Hematopoietic multipotent progenitor cell treated with erythropoietin and hydrocortisone succinate and interleukin-3 and kit ligand, for 4 days (in vitro differentiated cells): ENCODE data around the gene LYG2.
A peak's percentile ranks its signal among the peaks of the same experiment; 100 is the strongest.
"Not testable (repeated sequence)": the region's sequence is repeated elsewhere in the genome, so short reads cannot be mapped to it uniquely, and the experiment has no call there.

ENCODE experiments used
- DNase-seq: peaks from one replicate; pipeline ENCODE4 v3.0.0-alpha.2; 2015

LYG2 gene, protein sequence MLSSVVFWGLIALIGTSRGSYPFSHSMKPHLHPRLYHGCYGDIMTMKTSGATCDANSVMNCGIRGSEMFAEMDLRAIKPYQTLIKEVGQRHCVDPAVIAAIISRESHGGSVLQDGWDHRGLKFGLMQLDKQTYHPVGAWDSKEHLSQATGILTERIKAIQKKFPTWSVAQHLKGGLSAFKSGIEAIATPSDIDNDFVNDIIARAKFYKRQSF

DNA sequence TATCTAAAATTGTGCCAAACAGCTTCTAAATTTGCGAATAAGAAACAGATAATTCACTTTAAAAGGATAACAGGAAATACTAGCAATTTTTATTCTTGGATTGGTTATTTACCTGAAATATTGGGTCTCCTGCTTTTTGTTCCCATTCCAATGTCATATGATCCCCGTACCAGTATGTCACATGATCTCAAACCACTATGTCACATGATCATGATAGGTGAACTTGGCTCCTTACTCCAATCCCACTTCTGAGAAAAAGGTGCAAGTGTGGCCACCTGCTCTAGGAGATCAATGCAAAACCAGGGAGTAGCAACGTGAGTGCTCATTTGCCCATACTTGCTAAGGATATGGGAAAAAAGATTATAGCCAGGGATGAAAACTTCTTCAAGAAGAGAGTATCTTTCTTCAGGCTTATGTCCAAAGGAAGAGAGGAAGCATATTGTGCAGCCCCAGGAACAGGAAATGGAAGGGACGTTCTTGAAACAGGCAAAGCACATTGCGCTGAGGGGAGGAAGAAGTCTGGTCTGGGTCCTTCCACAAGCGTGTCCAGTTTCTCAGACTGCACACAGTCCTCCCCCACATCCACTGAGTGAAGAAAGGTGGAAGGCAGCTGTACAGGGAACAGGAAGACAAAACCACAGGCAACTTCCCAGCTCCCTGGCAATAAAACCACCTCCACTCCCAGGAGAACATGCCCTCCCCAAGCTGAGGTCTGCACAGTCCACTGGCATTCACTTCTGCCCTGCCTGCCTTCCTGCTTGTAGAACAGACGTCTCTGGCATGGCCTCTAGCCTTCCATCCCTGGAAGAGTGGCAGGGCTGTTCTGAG, at the start of gene LYG2:
TSS of gene LYG2 (minus strand) at position 176 of the 828 bp plus-strand sequence. CDS start 1,406 bp downstream, outside the sequence.
- DNase-seq: peak; percentile 11

DNA sequence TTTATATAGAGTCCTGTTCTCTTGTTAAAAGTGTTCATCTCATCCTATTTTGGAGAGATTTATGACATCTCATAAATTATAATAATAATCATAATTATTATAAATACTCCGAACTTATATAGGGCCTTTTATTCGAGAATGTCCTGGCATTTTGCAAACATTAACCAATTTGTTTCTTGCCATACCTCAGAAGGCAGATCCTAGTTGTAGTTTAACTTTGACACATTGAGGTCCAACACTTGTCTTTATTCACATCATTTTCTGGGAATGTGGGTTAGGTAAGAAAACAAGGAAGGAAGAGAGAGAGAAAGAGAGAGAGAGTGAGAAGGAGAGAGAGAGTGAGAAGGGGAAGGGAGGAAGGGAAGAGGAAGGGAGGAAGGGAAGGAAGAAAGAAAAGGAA, 45.6 kb upstream of the LYG2 start, which contains the start of gene LYG1:
TSS of gene LYG1 (minus strand) at position 101 of the 400 bp plus-strand sequence. CDS start 5,527 bp downstream, outside the sequence.
- not testable (repeated sequence) for DNase-seq

DNA sequence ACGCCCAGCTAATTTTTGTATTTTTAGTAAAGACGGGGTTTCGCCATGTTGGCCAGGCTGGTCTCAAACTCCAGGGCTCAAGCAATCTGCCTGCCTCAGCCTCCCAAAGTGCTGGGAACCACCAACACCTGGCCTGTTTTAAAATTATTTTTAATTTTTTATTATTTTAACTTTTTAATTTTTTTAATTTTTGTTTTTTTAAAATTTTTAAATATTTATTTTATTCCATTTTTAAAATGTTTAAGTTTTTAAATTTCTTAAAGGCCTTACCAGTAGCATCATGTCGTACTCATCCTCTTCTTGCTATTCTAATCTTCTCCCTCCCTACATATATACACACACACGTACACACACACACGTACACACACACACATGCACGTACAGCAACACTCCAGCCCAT, 44.1 kb upstream of the LYG2 start:
- DNase-seq: no peak

DNA sequence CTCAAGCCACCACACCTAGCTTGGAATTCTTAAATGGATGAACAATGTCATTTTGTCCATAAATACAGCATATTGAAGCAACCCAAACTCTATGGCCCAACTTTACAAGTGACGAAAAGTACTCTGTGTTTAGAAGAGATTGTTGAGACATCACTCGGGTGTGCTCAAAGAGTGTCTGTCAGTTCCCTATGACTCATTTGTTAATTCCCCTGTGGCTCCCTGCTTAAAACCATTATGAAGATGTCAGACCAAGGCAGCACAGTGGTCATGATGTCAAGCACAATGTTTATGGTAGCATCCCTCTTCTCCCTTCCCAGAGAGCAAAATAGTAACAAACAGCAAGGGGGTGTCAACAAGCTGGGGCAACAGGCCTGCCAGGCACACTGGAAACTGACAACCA, 42.5 kb upstream of the LYG2 start:
- no peak for DNase-seq

DNA sequence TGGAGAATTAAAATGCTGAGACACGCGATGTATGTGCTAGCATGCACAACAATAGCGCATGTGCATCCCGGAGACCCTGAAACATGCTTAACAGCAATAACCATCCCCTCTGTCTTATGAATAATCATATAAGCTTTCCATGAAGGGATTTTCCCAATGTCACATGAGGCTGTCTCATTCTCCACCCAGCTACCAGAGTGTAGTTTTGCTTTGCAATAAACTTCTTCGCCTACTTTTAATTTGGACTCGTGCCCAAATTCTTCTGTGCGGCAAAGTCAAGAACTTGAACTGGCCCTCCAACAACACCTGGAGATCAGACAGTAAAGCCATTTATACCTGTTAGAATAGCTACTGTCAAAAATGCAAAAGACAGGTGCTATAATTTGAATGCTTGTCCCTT, 30.1 kb upstream of the LYG2 start:
- no peak for DNase-seq

DNA sequence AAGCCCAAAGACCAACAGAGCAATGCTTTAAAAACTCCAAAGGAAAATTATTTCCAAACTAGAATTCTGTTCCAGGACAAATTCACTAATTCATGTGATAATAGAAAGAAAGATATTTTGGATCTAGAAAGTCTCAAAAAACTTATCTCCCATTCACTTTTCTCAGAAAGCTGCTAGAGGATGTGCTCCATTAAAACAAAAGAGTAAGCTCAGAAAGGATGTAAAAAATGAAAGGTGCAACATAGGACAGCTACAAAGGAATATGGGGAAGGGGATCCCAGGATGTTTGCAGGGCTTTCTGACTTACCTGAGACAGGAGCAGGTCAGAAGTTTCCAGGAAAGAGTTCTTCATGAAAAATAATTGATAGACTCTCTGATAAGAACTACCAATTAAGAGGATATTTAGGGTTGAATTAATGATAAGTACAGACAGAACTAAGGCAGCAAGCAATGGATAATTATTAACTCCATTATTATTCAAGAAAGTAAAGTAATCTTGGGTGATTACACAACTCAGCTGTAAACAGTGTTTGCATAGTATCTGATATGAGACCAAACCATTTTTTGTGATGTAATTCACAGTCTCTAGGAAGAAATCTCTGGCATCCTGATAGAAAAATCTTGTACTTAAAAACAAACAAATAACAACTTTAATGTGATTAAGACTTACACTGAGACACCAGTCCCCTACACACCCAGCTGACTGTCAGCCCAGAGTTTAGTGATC, 24.7 kb upstream of the LYG2 start:
- no peak for DNase-seq

DNA sequence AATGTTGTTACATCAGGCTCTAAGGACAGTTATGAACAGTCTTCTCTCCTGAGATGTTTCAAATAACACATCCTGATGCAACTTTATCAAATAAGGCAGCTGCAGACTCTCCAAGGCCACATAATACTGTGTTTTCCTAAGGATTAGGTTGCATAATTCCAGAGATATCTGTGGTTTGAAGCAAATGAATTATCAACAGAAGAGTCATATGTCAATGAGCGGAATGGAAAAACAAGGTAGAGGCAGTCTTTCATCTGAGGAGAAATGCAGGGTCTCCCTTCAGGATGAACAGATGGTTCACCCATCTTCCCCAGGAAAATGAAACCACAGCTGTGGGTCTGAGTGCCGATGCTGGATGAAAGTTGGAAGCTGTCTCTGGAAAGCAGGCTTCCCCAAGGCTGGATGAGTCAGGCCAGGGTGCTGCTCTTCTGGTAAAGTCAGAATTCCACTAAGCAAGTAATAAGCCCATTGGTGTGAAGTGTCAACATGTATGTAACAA, 23.4 kb upstream of the LYG2 start:
- no peak for DNase-seq

DNA sequence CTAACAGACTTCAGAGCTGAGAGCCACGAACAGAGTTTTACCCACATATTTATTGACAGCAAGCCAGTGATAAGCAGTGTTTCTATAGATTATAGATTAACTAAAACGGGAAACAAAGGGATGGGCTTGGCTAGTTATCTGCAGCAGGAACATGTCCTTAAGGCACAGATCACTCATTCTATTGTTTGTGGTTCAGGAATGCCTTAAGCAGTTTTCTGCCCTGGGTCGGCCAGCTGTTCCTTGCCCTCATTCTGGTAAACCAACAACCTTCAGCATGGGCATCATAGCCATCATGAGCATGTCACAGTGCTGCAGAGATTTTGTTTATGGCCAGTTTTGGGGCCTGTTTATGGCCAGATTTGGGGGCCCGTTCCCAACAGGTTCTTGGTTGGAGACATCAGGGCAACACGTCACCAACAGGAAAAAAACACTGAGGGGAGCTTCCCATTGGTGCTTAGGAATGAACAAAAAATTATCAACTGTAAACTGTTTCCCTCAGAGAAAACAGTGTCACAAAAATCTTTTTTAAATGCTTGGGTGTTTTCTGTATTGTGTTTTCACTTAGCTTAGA, 22.8 kb upstream of the LYG2 start:
- not testable (repeated sequence) for DNase-seq

DNA sequence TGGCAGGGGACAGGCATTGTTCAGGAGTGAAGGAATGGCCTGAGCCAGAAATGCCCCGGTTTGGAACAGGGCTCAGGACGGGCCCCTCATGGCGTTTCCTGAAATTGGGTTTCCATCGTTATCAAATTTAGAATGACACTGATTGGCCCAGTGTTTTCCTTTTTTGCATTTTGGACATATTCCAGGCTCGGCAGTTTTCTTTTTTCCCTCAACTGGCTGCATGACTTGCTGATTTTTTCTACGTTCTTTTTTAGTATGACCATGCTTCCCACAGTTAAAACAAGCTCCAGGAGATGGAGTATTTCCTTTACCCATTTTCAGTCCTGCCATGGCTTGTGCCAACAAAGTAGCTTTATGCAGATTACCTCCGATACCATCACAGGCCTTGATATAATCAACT, 20.4 kb upstream of the LYG2 start:
- peak; percentile 13 for DNase-seq

DNA sequence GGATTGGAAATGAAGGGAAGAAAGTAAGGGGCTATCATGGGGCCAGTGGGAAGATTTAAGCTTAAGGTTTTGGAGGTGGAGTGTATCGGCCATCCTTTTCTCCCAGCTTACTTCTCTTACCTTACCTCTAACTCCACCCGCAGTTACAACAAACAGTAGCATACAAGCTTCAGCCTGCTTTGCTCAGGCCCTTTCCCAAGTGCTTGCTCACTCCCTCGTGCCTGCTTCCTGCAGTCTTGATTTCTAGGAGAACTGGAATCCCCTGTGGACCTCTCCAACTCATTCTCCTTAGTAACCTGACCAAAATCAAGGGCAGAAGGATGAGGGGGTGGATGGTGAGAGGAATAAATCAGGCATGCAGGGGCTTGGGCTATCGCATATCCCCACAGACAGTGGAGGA, 5.8 kb upstream of the LYG2 start:
- no peak for DNase-seq

DNA sequence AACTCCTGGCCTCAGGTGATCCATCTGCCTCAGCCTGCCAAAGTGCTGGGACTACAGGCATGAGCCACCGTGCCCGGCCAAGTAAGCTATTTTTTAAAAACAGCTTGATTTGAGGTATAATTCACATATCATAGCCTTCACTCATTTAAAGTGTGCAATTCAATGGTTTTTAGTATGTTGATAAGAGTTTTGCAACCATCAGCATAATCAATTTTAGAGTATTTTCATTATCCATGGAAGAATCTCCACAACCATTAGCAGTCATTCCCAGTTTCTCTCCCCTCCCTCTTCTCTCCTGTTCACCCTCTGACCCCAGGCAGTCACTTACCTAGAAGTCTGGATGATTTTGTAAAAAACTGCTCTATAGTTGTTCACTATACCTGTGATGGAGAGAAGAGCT, 4.7 kb upstream of the LYG2 start:
- DNase-seq: no peak

DNA sequence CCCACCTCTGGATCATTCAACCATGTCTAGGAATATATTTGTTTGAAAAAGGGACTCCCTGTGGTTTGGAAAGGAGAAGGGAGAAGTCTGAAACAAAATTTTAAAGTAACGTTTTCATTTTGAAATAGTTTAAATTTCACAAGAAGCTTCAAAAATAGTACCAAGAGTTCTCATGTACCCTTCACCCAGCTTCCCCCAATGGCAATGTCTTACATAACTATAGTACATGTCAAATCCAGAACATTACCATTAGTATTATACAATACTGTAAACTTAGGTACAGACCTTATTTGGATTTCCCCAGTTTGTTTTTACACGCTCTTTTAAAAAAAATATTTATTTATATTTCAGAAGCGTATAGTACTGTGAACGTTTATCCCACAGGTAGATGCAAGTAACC, 4.0 kb upstream of the LYG2 start:
- DNase-seq: peak; percentile 13

DNA sequence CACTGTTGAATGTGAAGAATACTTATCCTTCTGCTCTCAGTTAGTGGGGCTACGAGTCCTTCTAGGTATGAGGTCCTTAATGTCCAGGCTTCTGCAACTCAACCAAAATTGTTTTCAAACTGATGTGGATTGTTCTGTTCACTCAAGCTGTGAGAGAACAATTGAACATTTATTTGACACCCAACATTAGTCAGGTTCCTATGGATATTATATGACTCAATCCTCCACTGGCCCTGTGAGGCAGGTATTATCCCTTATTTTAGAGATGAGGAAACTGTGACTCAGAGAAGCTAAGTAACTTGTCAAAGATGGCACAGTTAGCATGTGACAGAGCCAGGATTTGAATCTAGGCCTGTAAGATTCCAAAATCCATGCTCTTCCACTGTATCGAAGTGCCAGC, 1.2 kb upstream of the LYG2 start:
- DNase-seq: no peak

DNA sequence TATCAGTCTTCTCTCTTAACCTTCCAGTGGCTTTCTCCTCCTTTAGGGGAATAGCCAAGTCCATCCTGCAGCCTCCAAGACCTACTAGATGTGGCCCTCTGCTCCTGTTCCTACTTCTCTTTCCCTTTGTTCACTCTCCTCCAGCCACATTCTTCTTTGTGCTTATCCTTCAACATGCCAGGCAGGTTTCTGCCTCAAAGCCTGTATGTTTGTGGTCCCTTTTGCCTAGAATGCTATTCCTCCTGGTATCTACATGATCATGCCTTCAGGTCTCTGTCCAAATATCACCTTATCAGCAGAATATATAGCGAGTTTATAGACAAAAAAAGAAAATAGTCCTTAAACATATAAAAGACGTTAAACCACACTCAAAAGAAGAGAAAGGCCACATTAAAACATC, 5.5 kb downstream of the LYG2 start:
- no peak for DNase-seq

DNA sequence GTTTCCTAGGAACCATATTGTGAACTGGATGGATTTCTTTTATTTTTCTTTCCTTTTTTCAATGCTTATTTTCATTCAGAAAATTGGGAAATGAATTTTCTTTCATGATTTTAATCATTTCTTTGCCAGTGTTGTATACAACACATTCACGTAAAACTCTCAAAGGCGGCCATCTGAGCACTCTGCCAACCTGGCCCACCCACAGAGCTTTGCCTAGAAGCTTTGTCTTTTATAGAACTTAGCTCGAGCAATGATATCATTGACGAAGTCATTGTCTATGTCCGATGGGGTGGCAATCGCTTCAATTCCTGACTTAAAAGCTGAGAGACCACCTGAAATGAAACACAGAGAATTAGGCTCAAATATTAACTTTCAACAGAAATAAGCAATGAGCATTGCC, 13.3 kb downstream of the LYG2 start:
- DNase-seq: no peak

DNA sequence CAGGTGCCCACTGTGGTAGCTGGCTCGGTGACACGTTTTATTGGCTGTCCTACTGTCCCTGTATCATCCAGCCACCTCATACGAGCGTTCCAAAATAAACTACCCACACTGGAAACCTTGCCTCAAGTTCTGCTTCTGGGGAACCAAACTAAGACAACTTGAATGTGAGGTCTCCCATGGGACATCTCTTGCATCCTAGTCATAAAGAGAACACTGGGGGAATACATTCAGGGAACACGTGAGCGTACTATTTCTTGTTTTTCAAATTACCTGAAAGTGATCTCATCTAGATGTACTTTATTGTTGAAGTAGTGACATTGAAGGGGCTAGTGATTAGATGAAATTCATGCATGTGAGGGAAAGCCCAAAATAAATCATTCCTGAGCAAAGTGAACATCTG, 15.0 kb downstream of the LYG2 start:
- DNase-seq: no peak

DNA sequence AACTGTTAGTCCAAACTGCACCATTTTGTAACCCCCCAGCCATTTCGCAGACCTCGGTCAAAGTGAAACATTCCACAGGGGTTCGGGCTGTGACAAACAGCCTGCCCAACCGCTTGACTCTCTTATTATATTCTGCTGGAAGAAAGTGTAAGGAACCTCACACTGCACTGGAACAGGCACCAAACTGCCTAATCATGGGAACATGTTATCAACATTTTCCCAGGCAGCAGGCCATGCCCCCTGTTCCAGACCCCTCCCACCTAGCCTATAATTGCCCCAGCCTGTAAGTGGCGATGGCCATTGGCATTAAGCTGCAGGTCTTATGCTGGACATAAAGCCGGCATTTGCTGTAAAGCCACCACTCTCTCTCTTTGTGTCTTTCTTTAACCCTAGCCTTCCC, 16.9 kb downstream of the LYG2 start:
- peak; percentile 8 for DNase-seq

DNA sequence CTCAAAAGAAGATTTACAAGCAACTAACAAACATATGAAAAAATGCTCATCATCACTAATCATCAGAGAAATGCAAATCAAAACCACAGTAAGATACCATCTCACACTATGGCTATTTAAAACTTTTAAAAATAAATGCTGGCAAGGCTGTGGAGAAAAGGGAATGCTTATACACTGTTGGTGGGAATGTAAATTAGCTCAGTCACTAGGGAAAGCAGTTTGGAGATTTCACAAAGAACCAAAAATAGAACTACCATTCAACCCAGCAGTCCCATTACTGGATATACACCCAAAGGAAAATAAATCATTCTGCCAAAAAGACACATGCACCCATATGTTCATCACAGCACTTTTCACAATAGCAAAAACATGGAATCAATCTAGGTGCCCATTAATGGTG, 22.3 kb downstream of the LYG2 start:
- DNase-seq: not testable (repeated sequence)

DNA sequence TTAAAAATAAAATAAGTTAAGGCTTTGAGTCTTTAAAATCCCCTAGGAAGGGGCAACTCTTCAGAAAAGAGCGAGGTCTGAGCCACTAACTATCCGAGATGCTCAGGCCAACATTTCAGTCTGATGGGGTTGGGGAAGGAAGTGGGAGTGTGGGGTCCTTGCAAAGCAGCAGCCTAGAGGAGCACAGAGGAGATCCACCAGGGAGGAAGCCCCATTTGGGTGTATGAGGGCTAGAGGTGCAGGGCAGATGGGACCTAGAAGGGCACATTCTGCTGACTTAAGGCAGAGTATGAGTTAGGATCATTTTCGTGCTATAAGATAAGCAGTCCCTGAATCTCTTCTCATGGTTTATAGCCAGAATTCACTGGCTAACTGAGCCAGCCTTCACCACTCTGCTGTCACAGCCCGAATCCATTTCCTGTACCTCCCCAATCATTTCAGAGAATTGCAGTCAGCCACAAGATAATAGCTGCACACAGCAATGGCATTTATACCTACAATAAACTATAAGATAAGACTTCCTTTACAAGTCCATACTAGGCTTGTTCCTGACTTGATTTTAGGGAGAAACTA, 37.5 kb downstream of the LYG2 start:
- peak; percentile 41 for DNase-seq

DNA sequence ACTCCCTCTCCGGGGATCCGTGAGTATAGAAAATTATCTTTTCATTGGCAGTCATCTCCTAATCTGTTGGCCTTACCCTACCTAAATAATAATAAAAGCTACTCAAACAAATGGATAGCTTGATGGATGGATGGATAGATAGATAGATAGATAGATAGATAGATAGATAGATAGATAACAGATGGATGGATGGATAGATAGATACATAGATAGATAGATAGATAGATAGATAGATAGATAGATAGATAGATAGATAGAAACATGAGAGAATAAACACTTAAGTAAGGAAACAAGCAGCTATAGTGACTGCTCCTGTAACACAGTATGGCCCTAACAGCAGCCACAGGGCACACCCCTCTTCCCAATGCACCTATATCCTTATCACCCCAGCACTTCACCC, 39.4 kb downstream of the LYG2 start:
- no peak for DNase-seq

DNA sequence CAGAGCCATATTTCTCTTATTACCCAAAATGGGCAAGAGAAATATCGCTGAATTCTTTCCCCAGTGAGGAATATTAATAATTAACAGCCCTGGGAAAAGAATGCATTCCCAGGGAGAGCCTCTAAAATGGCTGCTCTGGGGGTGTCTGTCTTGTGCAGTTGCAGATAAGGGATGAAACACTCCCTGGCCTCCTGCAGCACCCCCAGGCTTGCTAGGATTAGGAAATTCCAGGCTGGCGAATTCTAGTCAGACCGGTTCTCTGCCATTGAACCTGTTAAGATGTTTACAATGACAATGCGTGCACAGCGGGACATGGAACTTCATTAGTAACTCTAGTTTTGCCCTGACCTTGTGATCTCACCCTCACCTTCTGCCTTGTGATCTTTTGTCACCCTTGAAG, 50.0 kb downstream of the LYG2 start:
- DNase-seq: no peak

DNA sequence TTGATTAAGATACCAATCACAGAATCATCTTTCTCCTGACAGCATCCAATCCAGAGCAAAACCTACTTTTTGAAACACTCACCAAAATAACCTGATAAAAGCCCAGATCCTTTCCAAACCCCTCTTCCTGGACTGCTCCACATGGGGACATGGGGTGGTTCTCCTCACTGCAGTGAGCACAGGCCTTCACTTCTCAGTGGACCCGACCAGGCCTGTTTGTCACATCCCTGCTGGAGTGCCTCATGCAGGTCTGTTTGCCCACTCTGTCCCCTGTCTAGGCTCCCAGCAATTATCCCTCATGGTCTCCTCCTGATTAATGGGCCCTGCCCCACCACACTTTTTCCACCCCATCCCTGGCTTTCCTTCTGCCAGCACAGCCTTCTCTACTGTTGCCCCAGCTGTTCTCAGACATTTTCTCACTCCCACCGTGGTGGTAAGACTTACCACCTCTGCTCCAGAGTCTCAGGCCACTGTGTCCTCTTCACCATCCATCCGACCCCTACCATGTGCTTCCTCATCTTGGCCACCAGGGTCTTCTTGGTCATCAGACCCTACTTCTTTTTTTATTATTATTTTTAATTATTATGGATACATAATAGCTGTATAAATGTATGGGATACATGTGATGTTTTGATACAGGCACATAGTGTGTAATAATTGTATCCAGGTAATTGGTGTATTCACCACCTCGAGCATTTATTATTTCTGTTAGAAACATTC, 53.3 kb downstream of the LYG2 start:
- DNase-seq: no peak
